Heart right ventricle (tissue), 16 donors: ENCODE results near the gene MYO3B. TPM values are rescaled to one million over a fixed set of nuclear protein-coding genes. Genes with fewer than 3 reads are reported as not detected.

Source experiments
- ATAC-seq, 8 donors: fragments of 200-7000 bp; cut with Tn5 transposase; one replicate each; pipeline ENCODE4 v1.9.1; 2020; ENCODE audit warnings: mild to moderate bottlenecking in 8 of 8, moderate library complexity in 8 of 8, moderate number of reproducible peaks in 1 of 8
- DNase-seq, 2 donors: peaks; one replicate each; pipeline ENCODE4 v3.0.0-alpha.2; 2020
- H3K27ac ChIP-seq, 10 donors: fragments of 200-600 bp; sonication (generic) in 2 of 10; one replicate each; pipeline versions ENCODE4 v1.5.0 to v1.8.0; 2020 to 2022; ENCODE audit warnings: mild to moderate bottlenecking in 3 of 10
- H3K27me3 ChIP-seq, 7 donors: fragments of 200-600 bp; one replicate each; pipeline ENCODE4 v1.8.0; 2021 to 2022; ENCODE audit warnings: mild to moderate bottlenecking in 2 of 7
- H3K36me3 ChIP-seq, 9 donors: fragments of 200-600 bp; sonication (generic) in 1 of 9; one replicate each; pipeline versions ENCODE4 v1.5.0 to v1.8.0; 2020 to 2022; ENCODE audit warnings: mild to moderate bottlenecking in 2 of 9
- H3K4me1 ChIP-seq, 9 donors: fragments of 200-600 bp; sonication (generic) in 1 of 9; one replicate each; pipeline versions ENCODE4 v1.5.0 to v1.8.0; 2020 to 2022; ENCODE audit warnings: mild to moderate bottlenecking in 4 of 9
- H3K4me3 ChIP-seq, 10 donors: fragments of 200-600 bp; sonication (generic) in 2 of 10; one replicate each; pipeline versions ENCODE4 v1.5.0 to v1.8.0; 2020 to 2022; ENCODE audit warnings: mild to moderate bottlenecking in 7 of 10, moderate library complexity in 2 of 10
- H3K9me3 ChIP-seq, 11 donors: fragments of 200-600 bp in 10 of 11; sonication (generic) in 2 of 11; one replicate each; pipeline versions ENCODE4 v1.5.0 to v1.8.0; 2013 to 2022; ENCODE audit warnings: mild to moderate bottlenecking in 2 of 11, control low read depth in 1 of 11, moderate library complexity in 1 of 11
- WGBS, 2 donors: extraction: QIAGEN DNeasy Blood & Tissue Kit; methylation state at CpG; one replicate each; pipeline ENCODE4 v1.1.7; 2013; ENCODE audit warnings: inconsistent platforms in 1 of 2; 5-methylcytosine and 5-hydroxymethylcytosine counted together
- intact Hi-C, 10 donors: fragments of 100-400 bp; cut with DNase I; formaldehyde crosslinking; loops; one replicate each; pipeline versions ENCODE4 v1.11.1 to v1.14.2; 2022
- polyA plus RNA-seq, 2 donors: library from polyadenylated mRNA; stranded (reverse); fragments of 200-250 nt; gene quantifications; one replicate each; pipeline ENCODE4 v1.2.3, GENCODE V29; 2013
- total RNA-seq, 10 donors: library from RNA; stranded (reverse); fragmentation: NEBNext Ultra II Directional in 3 of 10; extraction: Animal tissue kit (Norgen Biotek cat#: 25700) in 3 of 10; gene quantifications; one replicate each; pipeline versions ENCODE4 v1.2.1 to v1.2.4, GENCODE V29; 2021 to 2023
- TF ChIP-seq, protein P1 (sequence below), 9 donors: fragments of 200-600 bp; sonication (generic) in 2 of 9; IDR thresholded peaks; one replicate each; pipeline versions ENCODE4 v1.5.0 to v1.8.0; 2021 to 2022; ENCODE audit warnings: antibody characterized with exemption in 9 of 9, mild to moderate bottlenecking in 5 of 9, moderate library complexity in 1 of 9
- donor health status: Arrhythmogenic right ventricular cardiomyopathy.
- donor health status: ischemic (EF 13 %, LVEDD 7.1; RV severe dilation, severe dysfunction).
- donor health status: healthy with polysubstance abuse.
- donor health status: DM: no; HTN: yes; CAD: no.
- donor health status: DM: no; HTN: no; CAD: no.
- donor health status: ischemic (EF 25% LVEDD 6.9; RV normal size, moderate dysfunction).
- donor health status: ischemic (EF 25% LVEDD 5.7; RV mildly dilated, moderate dysfunction).
- donor health status: healthy.
- donor health status: DM: yes; HTN: yes; CAD: no.
- donor health status: Ischemic cardiomyopathy.
- donor health status: ischemic (EF 35%, LVEDD 5.7; RV mildly dilated, moderate dysfunction).
- donor health status: nonischemic (EF 11% LVEDD 7.7; RV severe dilation, severe dysfunction).
- donor health status: DM: yes; HTN: yes; CAD: no.
- donor health status: PGD.
- donor health status: ischemic (EF 29% LVEDD 5.4; RV normal size, mild dysfunction).
- donor health status: nonischemic (EF 23%, LVEDD 6.1; RV moderate dilation, normal function).

MYO3B gene
- total and polyA plus RNA-seq, 12 donors = 0.05 to 0.21 (median 0.09) TPM; not detected in 8

- DNase-seq (no peak), ATAC-seq (no peak)
- Histone ChIP-seq H3K4me1 (no peaks in the 10 kb centered on the region), H3K4me3 (no peak overlapping the region), H3K27me3 (no peaks in the 10 kb centered on the region), H3K9me3 (no peaks in the 10 kb centered on the region), H3K27ac (no peak overlapping the region), H3K36me3 (no peaks in the 10 kb centered on the region)
- TF ChIP-seq, protein P1, sequence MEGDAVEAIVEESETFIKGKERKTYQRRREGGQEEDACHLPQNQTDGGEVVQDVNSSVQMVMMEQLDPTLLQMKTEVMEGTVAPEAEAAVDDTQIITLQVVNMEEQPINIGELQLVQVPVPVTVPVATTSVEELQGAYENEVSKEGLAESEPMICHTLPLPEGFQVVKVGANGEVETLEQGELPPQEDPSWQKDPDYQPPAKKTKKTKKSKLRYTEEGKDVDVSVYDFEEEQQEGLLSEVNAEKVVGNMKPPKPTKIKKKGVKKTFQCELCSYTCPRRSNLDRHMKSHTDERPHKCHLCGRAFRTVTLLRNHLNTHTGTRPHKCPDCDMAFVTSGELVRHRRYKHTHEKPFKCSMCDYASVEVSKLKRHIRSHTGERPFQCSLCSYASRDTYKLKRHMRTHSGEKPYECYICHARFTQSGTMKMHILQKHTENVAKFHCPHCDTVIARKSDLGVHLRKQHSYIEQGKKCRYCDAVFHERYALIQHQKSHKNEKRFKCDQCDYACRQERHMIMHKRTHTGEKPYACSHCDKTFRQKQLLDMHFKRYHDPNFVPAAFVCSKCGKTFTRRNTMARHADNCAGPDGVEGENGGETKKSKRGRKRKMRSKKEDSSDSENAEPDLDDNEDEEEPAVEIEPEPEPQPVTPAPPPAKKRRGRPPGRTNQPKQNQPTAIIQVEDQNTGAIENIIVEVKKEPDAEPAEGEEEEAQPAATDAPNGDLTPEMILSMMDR (IDR thresholded peaks at IDR 0.05) = no peak
- intact Hi-C loops = no loop called here
- WGBS, 2 donors = 73 to 78% methylated on average over 2 of the region's 2 CpGs
Observed at GRCh38 chr2:170588729-170589128, 410.8 kb downstream of the MYO3B start.

DNA sequence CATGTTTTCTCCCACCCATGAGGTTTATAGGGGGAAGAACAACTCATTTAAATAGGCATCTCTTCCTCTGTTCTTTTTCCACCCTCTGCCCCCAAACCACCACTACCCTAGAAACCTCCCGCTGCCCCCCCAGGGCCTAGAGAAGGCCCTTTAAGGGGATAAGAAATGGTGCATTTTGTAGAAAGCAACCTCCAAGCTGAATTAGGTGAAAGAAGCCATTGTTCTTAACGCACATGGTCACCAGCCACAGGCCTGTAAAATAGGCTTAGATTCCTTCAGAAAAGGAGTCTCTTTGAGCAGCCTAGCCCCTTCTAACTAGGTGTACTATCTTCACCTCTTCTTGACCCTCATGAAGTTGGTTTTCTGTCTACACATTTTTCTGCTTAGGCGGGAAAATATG lies 418.6 kb downstream of the MYO3B start:
- no peaks in the 10 kb centered on the region for H3K27me3 ChIP-seq
- WGBS, 2 donors = 89 to 93% methylated on average over 3 of the region's 3 CpGs
- DNase-seq (no peak), ATAC-seq (no peak)
- intact Hi-C loops = no loop called here
- no peaks in the 10 kb centered on the region for H3K36me3 ChIP-seq
- no peak overlapping the region for H3K27ac ChIP-seq
- no peaks in the 10 kb centered on the region for H3K9me3 ChIP-seq
- H3K4me3 ChIP-seq = no peak overlapping the region
- TF ChIP-seq, protein P1 (IDR thresholded peaks at IDR 0.05) = no peak
- peaks cover 0 to 3% (median 0%) of the 10 kb centered on the region in 9 donors for H3K4me1 ChIP-seq

DNA sequence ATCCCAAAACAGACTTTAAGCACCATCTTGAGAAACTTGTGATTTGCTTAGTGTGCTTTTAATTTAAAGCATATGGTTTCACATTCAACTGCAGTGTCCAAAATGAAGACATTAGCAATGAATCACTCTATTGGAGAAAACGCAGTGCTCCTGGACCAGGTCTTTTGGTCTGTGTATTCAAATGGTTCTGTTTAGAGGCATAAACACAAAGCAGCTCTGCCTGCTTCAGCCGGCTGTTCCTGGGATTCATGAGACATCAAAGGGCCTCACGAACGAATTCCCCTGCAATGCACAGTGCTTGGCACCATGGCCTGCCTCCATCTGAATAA lies 420.1 kb downstream of the MYO3B start:
- H3K4me3 ChIP-seq = no peak overlapping the region
- H3K27ac ChIP-seq = no peak overlapping the region
- ATAC-seq (no peak), DNase-seq (no peak)
- intact Hi-C loops = no loop called here
- H3K9me3 ChIP-seq = no peaks in the 10 kb centered on the region
- 66 to 70% methylated on average over 4 of the region's 4 CpGs for WGBS, 2 donors
- no peaks in the 10 kb centered on the region for H3K27me3 ChIP-seq
- H3K36me3 ChIP-seq = no peaks in the 10 kb centered on the region
- TF ChIP-seq, protein P1 (IDR thresholded peaks at IDR 0.05) = no peak
- H3K4me1 ChIP-seq = peaks cover 0 to 3% (median 0%) of the 10 kb centered on the region in 9 donors

DNA sequence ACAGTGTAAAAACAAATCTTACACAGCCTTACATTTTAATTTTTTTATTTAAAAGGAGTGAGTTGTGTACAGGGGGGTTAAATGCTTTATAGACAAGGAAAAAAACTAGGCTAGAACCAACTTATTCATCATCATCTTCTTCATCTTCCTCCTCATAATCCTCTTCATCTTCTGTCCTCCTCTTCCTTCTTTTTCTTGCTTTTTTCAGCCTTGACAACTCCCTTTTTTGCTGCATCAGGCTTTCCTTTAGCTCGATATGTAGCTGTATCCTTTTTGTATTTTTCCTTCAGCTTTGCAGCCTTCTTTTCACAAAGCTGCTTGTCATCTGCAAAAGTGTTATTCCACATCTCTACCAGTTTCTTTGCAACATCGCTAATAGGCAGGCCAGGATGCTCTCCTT lies 423.5 kb downstream of the MYO3B start:
- WGBS, 2 donors = 79 to 92% methylated on average over 2 of the region's 2 CpGs
- H3K27ac ChIP-seq = no peak overlapping the region
- TF ChIP-seq, protein P1 (IDR thresholded peaks at IDR 0.05) = no peak
- H3K9me3 ChIP-seq = no peaks in the 10 kb centered on the region
- peaks cover 0 to 3% (median 0%) of the 10 kb centered on the region in 7 donors for H3K27me3 ChIP-seq
- peaks cover 0 to 3% (median 0%) of the 10 kb centered on the region in 9 donors for H3K4me1 ChIP-seq
- DNase-seq (no peak), ATAC-seq (no peak)
- intact Hi-C loops = no loop called here
- H3K4me3 ChIP-seq = no peak overlapping the region
- no peaks in the 10 kb centered on the region for H3K36me3 ChIP-seq
